ENCODE data around the gene GCK.

GCK gene

GRCh38 chr7:44114586-44115310 is 74.5 kb downstream of the GCK start:
- no peak for DNase-seq

DNA sequence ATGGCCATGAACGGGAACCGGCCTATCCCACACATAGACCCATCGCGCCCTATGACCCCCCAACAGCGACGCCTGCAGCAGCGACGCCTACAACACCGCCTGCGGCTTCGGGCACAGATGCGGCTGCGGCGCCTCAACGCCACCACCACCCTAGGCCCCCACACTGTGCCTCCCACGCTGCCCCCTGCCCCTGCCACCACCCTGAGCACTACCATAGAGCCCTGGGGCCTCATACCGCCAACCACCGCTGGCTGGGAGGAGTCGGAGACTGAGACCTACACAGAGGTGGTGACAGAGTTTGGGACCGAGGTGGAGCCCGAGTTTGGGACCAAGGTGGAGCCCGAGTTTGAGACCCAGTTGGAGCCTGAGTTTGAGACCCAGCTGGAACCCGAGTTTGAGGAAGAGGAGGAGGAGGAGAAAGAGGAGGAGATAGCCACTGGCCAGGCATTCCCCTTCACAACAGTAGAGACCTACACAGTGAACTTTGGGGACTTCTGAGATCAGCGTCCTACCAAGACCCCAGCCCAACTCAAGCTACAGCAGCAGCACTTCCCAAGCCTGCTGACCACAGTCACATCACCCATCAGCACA is 75.4 kb downstream of the GCK start:
- no peak for DNase-seq

DNA sequence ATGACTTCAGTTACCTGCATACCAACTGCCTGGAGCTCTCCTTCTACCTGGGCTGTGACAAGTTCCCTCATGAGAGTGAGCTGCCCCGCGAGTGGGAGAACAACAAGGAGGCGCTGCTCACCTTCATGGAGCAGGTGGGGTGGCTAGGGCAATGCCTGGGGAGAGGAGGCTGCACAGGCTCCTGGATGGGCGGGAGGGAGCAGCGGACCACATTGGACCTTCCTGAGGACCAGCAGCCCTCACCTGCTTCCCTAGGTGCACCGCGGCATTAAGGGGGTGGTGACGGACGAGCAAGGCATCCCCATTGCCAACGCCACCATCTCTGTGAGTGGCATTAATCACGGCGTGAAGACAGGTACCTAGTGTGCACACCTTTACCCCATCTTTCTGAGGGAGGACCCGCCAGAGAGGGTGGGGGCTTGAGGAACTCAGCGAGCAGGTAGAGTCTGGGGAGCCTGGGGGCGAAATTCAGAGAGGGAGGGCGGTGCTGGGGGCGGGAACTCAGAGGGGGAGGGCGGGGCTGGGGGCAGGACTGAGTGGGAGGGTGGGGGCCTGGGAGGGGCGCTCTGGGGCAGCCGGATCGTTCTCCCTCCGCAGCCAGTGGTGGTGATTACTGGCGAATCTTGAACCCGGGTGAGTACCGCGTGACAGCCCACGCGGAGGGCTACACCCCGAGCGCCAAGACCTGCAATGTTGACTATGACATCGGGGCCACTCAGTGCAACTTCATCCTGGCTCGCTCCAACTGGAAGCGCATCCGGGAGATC is 76.1 kb downstream of the GCK start:
- DNase-seq: no peak

DNA sequence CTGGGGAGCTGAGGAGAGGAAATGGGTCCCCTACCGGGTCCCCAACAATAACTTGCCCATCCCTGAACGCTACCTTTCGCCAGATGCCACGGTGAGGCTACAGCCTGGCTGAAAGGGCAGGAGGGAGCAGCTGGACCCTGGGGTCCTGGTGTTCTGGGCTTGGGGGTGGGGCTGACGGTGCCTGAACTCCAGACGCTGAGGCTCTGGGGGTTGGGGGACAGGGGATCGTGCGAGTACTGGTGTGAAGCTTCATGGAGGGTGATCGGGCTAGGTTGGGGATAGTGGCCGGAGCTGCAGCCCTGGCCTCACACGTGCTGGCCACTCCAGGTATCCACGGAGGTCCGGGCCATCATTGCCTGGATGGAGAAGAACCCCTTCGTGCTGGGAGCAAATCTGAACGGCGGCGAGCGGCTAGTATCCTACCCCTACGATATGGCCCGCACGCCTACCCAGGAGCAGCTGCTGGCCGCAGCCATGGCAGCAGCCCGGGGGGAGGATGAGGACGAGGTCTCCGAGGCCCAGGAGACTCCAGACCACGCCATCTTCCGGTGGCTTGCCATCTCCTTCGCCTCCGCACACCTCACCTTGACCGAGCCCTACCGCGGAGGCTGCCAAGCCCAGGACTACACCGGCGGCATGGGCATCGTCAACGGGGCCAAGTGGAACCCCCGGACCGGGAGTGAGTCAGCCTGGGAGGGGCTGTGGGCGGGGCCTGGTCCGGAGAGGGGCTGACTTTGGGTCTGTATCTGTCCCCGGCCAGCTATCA is 76.8 kb downstream of the GCK start:
- DNase-seq: no peak

DNA sequence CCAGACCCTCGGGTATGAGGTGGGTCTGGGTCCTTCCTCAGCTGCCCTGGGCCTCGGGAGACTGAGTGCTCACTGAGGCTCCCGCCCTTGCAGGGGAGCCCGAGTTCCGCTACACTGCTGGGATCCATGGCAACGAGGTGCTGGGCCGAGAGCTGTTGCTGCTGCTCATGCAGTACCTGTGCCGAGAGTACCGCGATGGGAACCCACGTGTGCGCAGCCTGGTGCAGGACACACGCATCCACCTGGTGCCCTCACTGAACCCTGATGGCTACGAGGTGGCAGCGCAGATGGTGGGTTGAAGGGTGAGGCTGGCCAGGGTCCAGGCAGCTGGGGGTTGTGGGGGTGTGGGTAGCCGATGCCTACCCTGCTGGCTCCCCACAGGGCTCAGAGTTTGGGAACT is 77.5 kb downstream of the GCK start:
- no peak for DNase-seq

DNA sequence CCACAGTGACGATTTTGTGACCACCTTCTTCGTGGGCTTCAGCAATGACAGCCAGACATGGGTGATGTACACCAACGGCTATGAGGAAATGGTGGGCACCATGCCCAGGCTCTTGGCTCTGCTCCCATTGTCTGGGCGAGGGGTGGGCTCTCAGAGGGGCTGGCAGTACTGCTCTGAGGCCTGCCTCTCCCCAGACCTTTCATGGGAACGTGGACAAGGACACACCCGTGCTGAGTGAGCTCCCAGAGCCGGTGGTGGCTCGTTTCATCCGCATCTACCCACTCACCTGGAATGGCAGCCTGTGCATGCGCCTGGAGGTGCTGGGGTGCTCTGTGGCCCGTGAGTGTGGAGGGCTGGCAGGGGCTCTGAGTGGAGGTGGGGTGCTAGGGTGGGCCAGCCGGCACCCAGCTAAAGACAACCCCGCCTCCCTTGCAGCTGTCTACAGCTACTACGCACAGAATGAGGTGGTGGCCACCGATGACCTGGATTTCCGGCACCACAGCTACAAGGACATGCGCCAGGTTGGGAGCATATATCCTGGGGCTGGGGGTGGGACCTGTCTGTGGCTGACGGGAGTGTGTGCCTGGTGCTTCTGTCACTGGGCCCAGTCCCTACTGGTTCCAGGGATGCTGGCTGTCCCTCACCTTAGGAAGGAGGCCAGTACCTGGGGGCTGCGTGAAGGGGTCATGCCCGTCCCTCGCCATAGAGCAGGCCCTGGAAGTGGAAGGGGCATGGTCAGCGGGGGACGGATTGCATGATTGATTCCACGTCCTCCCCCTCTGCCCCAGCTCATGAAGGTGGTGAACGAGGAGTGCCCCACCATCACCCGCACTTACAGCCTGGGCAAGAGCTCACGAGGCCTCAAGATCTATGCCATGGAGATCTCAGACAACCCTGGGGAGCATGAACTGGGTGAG is 78.3 kb downstream of the GCK start:
- DNase-seq: no peak

DNA sequence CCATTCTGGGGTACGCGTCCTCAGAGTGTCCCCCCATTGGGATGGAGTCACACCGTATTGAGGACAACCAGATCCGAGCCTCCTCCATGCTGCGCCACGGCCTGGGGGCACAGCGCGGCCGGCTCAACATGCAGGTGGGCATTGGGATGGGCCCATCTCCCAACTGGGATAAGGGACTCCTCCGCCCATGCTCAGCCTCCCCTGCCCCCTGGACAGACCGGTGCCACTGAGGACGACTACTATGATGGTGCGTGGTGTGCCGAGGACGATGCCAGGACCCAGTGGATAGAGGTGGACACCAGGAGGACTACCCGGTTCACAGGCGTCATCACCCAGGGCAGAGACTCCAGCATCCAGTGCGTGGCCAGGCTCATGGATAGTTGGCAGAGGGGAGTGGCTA is 79.2 kb downstream of the GCK start:
- DNase-seq: no peak

- DNase-seq: no peak
These were observed 80.2 kb downstream of the GCK start for GRCh38 chr7:44108768-44109750.

DNA sequence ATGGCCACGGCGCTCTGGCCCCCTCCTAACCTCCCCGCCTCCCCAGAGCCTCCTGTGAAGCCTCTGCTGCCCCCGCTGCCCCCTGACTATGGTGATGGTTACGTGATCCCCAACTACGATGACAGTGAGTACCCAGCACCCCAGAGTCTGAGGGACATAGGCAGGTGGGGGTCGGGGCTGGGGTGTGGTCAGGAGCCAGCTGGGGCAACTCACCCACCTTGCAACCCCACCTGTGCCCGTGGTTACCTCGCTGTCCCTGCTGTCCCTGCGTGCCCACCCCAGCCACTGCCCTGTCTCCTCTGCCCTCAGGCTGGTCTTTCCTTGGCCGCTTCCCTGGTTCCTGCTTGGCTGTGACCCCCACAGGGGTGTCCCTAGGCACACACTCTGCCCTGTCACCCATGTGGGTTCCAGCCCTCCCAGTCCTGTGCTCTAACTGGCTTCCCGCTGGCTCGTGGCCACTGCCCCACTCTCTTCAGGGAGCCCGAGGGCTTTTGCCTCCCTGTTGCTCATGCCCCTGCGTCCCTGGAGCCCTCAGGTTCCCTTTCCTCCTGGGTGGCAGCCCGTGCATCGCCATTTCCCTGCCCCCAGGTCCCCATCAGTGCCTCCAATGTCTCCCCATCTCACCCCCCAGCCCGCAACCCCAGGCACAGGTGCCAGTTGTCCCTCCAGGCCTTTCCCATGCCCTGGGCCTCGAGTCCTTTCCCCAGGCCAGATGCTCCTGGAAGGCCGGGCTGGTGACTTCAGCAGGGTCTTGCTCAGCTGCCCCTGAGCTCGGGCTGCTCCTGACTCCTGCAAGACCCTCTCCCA is 81.1 kb downstream of the GCK start:
- no peak for DNase-seq

DNA sequence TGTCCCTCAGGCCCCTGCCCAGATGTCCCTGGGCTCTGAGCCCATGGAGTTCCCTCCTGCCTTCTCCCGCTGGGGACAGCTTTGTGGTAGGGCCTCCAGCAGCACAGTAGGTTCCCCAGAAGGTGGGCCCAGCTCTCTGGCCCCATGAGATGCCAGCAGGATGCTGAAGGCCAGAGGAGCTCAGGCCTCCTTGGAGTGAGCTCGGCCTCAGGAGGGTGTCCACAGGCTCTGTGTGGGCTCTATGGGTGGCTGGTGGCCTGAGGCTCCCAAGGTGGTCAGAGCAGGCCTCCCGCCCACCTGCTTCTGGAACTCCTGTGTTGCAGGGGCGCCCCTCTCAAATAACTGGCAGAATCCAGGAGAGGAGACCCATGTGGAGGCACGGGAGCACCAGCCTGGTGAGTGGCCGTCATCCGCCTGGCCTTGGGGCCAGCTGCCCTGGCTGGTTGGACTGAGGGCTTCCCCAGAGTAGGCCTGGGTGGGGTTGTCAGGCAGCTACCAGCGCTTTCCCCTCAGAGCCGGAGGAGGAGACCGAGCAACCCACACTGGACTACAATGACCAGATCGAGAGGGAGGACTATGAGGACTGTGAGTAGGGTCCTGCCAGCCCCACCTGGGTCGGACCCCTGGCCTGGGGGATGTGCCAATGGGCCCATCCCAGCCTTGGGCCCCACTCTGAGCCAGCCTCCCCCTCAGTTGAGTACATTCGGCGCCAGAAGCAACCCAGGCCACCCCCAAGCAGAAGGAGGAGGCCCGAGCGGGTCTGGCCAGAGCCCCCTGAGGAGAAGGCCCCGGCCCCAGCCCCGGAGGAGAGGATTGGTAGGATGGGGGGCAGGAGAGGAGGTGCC is 81.9 kb downstream of the GCK start:
- DNase-seq: no peak

DNA sequence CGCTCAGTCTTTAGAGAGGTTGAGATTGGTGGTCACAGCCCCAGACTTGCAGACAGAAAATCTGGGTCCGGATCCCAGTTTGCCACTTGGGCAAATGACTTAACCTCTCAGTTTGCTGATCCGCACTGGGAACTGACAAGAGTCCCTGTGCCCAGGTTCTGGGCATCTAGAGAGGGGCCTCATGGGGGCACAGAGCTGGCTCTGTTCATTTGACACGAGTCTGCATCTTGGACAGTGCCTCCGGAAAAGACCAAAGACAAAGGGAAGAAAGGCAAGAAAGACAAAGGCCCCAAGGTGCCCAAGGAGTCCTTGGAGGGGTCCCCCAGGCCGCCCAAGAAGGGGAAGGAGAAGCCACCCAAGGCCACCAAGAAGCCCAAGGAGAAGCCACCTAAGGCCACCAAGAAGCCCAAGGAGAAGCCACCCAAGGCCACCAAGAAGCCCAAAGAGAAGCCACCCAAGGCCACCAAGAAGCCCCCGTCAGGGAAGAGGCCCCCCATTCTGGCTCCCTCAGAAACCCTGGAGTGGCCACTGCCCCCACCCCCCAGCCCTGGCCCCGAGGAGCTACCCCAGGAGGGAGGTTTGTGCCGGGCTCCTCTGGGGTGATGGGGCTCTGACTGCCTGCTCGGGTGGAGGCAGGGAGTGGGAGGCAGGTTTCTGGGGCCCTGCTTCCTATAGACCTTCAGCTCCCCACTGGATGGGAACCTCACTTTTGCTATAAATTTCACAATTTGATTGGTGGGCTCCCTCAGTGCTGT is 82.8 kb downstream of the GCK start:
- DNase-seq: no peak

GRCh38 chr7:44105832-44106231 is 83.4 kb downstream of the GCK start:
- DNase-seq: no peak

GRCh38 chr7:44104860-44105771 is 84.1 kb downstream of the GCK start:
- no peak for DNase-seq

- no peak for DNase-seq
These were observed 85.0 kb downstream of the GCK start, which contains the start of gene AEBP1 for GRCh38 chr7:44103923-44104859. AEBP1 (plus strand) TSS chr7:44104345; CDS start chr7:44104666, 321 bp downstream.

- DNase-seq: no peak
These were observed 85.7 kb downstream of the GCK start for GRCh38 chr7:44103566-44103922.

Data from NCI-H446 treated with DMSO at 0.1 percent for 48 hours (cell line).